Measurements from ENCODE around the gene PBX1. TPM values are rescaled to one million over a fixed set of nuclear protein-coding genes. Genes with fewer than 3 reads are reported as not detected.

The PBX1 gene
- total RNA-seq, 1 experiment from 2014 or later: 9.8 TPM

DNA sequence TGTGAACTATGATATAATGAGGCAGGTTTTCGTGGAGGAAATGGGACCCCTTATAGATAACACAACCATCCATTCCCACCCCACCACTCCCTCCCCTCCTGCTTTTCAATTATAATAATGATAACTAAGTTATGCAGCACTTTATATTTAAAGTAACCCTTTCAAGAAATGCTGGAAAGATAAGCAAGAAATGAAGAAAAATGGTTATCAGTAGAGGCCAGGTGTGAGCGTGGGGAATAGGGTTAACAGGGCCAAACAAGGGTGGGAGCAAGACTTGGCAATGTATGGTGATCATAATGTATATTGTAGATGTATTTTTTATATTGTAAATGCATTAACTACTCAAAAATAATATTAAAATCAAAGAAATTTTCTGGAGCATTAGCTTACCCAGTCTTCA, 133.4 kb downstream of the PBX1 start:
- H3K9ac ChIP-seq (ENCODE audit: low read length): no peak overlapping the region
- no peaks in the 10 kb centered on the region for H4K20me1 ChIP-seq (ENCODE audit: low read length)
- no peaks in the 10 kb centered on the region for H3K79me2 ChIP-seq (ENCODE audit: low read length)
- no peaks in the 10 kb centered on the region for H3K9me3 ChIP-seq (ENCODE audit: low read length)
- H3K4me2 ChIP-seq (ENCODE audit: low read length): no peak overlapping the region
- H3F3A ChIP-seq (ENCODE audit: low read length, unreplicated experiment): no peaks in the 10 kb centered on the region
- TF ChIP-seq EZH2 (IDR thresholded peaks at IDR 0.05; ENCODE audit: low read length, unreplicated experiment): no peak
- TF ChIP-seq, protein P1, sequence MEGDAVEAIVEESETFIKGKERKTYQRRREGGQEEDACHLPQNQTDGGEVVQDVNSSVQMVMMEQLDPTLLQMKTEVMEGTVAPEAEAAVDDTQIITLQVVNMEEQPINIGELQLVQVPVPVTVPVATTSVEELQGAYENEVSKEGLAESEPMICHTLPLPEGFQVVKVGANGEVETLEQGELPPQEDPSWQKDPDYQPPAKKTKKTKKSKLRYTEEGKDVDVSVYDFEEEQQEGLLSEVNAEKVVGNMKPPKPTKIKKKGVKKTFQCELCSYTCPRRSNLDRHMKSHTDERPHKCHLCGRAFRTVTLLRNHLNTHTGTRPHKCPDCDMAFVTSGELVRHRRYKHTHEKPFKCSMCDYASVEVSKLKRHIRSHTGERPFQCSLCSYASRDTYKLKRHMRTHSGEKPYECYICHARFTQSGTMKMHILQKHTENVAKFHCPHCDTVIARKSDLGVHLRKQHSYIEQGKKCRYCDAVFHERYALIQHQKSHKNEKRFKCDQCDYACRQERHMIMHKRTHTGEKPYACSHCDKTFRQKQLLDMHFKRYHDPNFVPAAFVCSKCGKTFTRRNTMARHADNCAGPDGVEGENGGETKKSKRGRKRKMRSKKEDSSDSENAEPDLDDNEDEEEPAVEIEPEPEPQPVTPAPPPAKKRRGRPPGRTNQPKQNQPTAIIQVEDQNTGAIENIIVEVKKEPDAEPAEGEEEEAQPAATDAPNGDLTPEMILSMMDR (conservative IDR thresholded peaks at IDR 0.05; ENCODE audit: low read depth, low read length): no peak
- TF ChIP-seq EZH2phosphoT487 (IDR thresholded peaks at IDR 0.05; ENCODE audit: borderline replicate concordance, low read length): no peak
- no peaks in the 10 kb centered on the region for H3K27me3 ChIP-seq (ENCODE audit: low read length)
- H3K36me3 ChIP-seq (ENCODE audit: low read depth, low read length): no peaks in the 10 kb centered on the region
- peaks cover 13% of the 10 kb centered on the region for H3K4me1 ChIP-seq (ENCODE audit: insufficient read depth, low read length)
- intact Hi-C loops (cut with micrococcal nuclease): no loop called here
- no peak for DNase-seq
- CTCF ChIA-PET: no interaction called here
- H3K9me2 ChIP-seq (replicated peaks; ENCODE audit: low read length): 0 out of 2 replicates have a peak, but pooled peaks cover 3% of the 10 kb centered on the region
- H3K27ac ChIP-seq (ENCODE audit: low read length): no peak overlapping the region
- no peak for ATAC-seq
- POLR2A ChIA-PET (ENCODE audit: unreplicated experiment): no interaction called here
- BruUV-seq (replicated peaks): no TSS peak
- no peak overlapping the region for H3K4me3 ChIP-seq (ENCODE audit: low read length)
- H2AFZ ChIP-seq (ENCODE audit: low read length): no peak overlapping the region

DNA sequence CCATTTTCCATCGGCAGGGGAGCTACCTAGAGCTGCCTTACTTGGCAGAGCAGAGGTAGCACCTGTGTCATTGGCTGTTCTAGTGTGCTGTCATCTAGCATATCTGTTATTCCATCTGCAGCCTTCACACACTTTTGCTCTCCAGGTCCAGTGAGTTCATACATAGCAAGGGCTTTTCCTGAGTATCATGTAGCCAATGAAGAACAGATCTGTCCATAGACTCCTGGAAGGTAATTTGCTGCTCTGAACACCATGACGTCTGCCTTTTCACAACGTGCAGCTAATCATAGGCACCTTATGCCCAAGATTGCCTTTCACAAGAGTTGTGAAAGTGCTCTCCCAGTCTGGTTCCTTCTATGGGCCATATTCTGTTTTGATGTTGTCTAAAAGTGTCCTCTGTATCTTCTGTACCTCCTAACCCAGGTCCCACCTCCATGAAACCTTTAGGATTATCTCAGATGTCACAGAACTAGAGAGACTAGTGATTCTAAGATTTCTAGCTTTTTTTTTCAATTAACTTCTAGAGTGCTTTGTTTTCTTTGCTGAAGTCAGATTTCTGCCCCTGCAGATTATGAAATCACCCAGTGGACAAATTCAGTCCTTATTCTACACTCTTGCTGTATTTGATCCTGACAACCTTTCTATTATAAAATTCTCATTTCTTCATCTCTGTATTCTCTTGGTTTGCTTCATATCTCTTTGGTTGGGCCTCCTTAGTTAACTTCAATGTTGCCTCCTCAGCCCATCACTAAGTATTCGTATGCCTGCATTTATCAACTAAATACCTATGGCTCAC, 134.8 kb downstream of the PBX1 start:
- Histone ChIP-seq H3K4me2 (ENCODE audit: low read length) (no peak overlapping the region), H4K20me1 (ENCODE audit: low read length) (no peaks in the 10 kb centered on the region), H2AFZ (ENCODE audit: low read length) (no peak overlapping the region), H3F3A (ENCODE audit: low read length, unreplicated experiment) (no peaks in the 10 kb centered on the region), H3K9me3 (ENCODE audit: low read length) (no peaks in the 10 kb centered on the region), H3K4me1 (ENCODE audit: insufficient read depth, low read length) (peaks cover 13% of the 10 kb centered on the region), H3K27ac (ENCODE audit: low read length) (no peak overlapping the region), H3K9me2 (replicated peaks; ENCODE audit: low read length) (0 out of 2 replicates have a peak, but pooled peaks cover 3% of the 10 kb centered on the region), H3K79me2 (ENCODE audit: low read length) (no peaks in the 10 kb centered on the region), H3K27me3 (ENCODE audit: low read length) (no peaks in the 10 kb centered on the region), H3K4me3 (ENCODE audit: low read length) (no peak overlapping the region), H3K36me3 (ENCODE audit: low read depth, low read length) (no peaks in the 10 kb centered on the region), H3K9ac (ENCODE audit: low read length) (no peak overlapping the region)
- no peak for TF ChIP-seq EZH2 (IDR thresholded peaks at IDR 0.05; ENCODE audit: low read length, unreplicated experiment)
- no peak for TF ChIP-seq EZH2phosphoT487 (IDR thresholded peaks at IDR 0.05; ENCODE audit: borderline replicate concordance, low read length)
- TF ChIP-seq, protein P1 (conservative IDR thresholded peaks at IDR 0.05; ENCODE audit: low read depth, low read length): no peak
- no peak for ATAC-seq
- ChIA-PET POLR2A (ENCODE audit: unreplicated experiment) (interaction anchor here (0.5 to 0.6 kb wide), 2 partner anchors 8 to 135 kb away, joined by 3 to 4 read pairs; partner anchors contain the start of gene PBX1), CTCF (no interaction called here)
- intact Hi-C loops (cut with micrococcal nuclease): no loop called here
- BruUV-seq (replicated peaks): no TSS peak
- no peak for DNase-seq

GRCh38 chr1:164694505-164694904, 135.5 kb downstream of the PBX1 start:
- 0 out of 2 replicates have a peak, but pooled peaks cover 3% of the 10 kb centered on the region for H3K9me2 ChIP-seq (replicated peaks; ENCODE audit: low read length)
- no peak for TF ChIP-seq EZH2 (IDR thresholded peaks at IDR 0.05; ENCODE audit: low read length, unreplicated experiment)
- TF ChIP-seq, protein P1 (conservative IDR thresholded peaks at IDR 0.05; ENCODE audit: low read depth, low read length): no peak
- no peak for TF ChIP-seq EZH2phosphoT487 (IDR thresholded peaks at IDR 0.05; ENCODE audit: borderline replicate concordance, low read length)
- no peaks in the 10 kb centered on the region for H3K36me3 ChIP-seq (ENCODE audit: low read depth, low read length)
- no peaks in the 10 kb centered on the region for H3K79me2 ChIP-seq (ENCODE audit: low read length)
- BruUV-seq (replicated peaks): no TSS peak
- H3K9ac ChIP-seq (ENCODE audit: low read length): no peak overlapping the region
- H3K27ac ChIP-seq (ENCODE audit: low read length): no peak overlapping the region
- no peaks in the 10 kb centered on the region for H3K27me3 ChIP-seq (ENCODE audit: low read length)
- CTCF ChIA-PET: no interaction called here
- H3K4me1 ChIP-seq (ENCODE audit: insufficient read depth, low read length): peaks cover 13% of the 10 kb centered on the region
- POLR2A ChIA-PET (ENCODE audit: unreplicated experiment): interaction anchor here (0.5 kb wide), 1 partner anchor 9 kb away, joined by 3 read pairs; no protein-coding TSS in a partner anchor
- no peak overlapping the region for H3K4me3 ChIP-seq (ENCODE audit: low read length)
- no peak for ATAC-seq
- intact Hi-C loops (cut with micrococcal nuclease): no loop called here
- H3K9me3 ChIP-seq (ENCODE audit: low read length): no peaks in the 10 kb centered on the region
- no peak overlapping the region for H2AFZ ChIP-seq (ENCODE audit: low read length)
- no peak overlapping the region for H3K4me2 ChIP-seq (ENCODE audit: low read length)
- DNase-seq: no peak
- no peaks in the 10 kb centered on the region for H3F3A ChIP-seq (ENCODE audit: low read length, unreplicated experiment)
- no peaks in the 10 kb centered on the region for H4K20me1 ChIP-seq (ENCODE audit: low read length)
